BLaER1 (cell line): Measurements from ENCODE around the gene SH3GL3.

Source experiments
- H3K27ac ChIP-seq: shearing (Covaris generic); formaldehyde crosslinking; 2 replicates; pipeline ENCODE4 v1.8.1; 2022
- H3K27me3 ChIP-seq: shearing (Covaris generic); formaldehyde crosslinking; 2 replicates; pipeline ENCODE4 v1.8.1; 2022
- H3K36me3 ChIP-seq: shearing (Covaris generic); formaldehyde crosslinking; 2 replicates; pipeline ENCODE4 v1.8.1; 2022
- H3K4me1 ChIP-seq: shearing (Covaris generic); formaldehyde crosslinking; 2 replicates; pipeline ENCODE4 v1.8.1; 2022
- H3K4me2 ChIP-seq: shearing (Covaris generic); formaldehyde crosslinking; 2 replicates; pipeline ENCODE4 v1.8.1; 2022
- H3K4me3 ChIP-seq: shearing (Covaris generic); formaldehyde crosslinking; 2 replicates; pipeline ENCODE4 v1.8.1; 2022
- H3K9ac ChIP-seq: shearing (Covaris generic); formaldehyde crosslinking; 2 replicates; pipeline ENCODE4 v1.8.1; 2022
- H3K9me3 ChIP-seq: shearing (Covaris generic); formaldehyde crosslinking; 2 replicates; pipeline ENCODE4 v1.8.1; 2022
- H4K20me1 ChIP-seq: shearing (Covaris generic); formaldehyde crosslinking; 2 replicates; pipeline ENCODE4 v1.8.1; 2022
- Cebpa-rat ChIP-seq: shearing (Covaris generic); IDR thresholded peaks from 2 replicates; pipeline ENCODE4 v1.8.1; 2022

Gene SH3GL3

DNA sequence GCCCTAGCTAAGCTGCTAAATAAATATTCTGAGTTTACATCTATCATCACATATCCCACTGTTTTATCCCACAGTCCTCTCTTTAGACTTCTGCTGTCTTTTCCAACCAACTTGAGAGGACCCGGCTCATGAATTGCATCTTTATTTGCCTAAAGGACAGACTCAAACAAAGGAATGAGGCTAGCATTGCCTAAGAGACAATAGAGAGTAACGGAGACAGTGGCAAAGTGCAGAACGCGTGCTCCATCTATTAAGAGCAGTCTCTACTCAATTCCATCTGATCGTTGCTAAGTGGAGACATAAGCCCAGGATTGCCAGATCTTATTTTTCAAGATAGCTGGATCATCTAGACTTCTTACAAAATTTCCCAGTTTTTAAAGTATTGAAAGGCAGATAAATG lies 209.1 kb downstream of the SH3GL3 start:
- Histone ChIP-seq H3K9ac (no peak overlapping the region), H3K9me3 (peaks cover 28% of the 10 kb centered on the region), H3K4me1 (no peaks in the 10 kb centered on the region), H3K4me2 (no peak overlapping the region), H4K20me1 (no peaks in the 10 kb centered on the region), H3K36me3 (no peaks in the 10 kb centered on the region), H3K4me3 (no peak overlapping the region), H3K27ac (no peak overlapping the region), H3K27me3 (no peaks in the 10 kb centered on the region)
- TF ChIP-seq Cebpa-rat, result no peak

DNA sequence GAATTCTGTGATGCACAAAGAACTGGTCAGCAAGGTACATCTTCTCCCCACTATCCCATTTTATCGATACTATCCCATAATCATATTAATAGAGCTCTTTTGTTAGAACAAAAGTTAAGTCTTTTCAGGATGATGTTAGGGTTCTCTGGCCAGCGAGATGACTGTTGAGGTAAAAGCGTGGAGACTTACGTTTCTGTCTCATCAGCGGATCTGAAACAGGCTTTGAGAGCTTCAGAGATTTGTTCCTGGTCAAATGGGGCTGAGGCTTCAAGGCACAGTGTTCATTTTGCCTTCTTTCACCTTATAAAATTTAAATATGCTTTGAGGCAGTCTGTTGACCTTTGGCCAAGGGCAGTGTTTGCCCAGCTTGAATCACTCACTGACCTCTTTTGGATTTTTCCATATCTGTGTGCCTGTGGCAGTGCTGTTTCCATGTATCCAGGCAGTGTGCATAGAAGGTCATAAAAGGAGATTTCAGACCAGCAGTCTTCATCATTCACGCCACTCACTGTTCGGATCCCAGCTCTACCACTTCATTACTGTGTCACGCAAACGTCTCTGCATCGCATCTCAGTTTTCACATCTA lies 209.9 kb downstream of the SH3GL3 start:
- no peaks in the 10 kb centered on the region for H3K27me3 ChIP-seq
- no peak overlapping the region for H3K4me2 ChIP-seq
- H3K4me1 ChIP-seq, result no peaks in the 10 kb centered on the region
- no peaks in the 10 kb centered on the region for H4K20me1 ChIP-seq
- no peak overlapping the region for H3K9ac ChIP-seq
- H3K9me3 ChIP-seq, result peaks cover 28% of the 10 kb centered on the region
- no peak overlapping the region for H3K27ac ChIP-seq
- H3K4me3 ChIP-seq, result no peak overlapping the region
- H3K36me3 ChIP-seq, result no peaks in the 10 kb centered on the region
- TF ChIP-seq Cebpa-rat, result no peak

DNA sequence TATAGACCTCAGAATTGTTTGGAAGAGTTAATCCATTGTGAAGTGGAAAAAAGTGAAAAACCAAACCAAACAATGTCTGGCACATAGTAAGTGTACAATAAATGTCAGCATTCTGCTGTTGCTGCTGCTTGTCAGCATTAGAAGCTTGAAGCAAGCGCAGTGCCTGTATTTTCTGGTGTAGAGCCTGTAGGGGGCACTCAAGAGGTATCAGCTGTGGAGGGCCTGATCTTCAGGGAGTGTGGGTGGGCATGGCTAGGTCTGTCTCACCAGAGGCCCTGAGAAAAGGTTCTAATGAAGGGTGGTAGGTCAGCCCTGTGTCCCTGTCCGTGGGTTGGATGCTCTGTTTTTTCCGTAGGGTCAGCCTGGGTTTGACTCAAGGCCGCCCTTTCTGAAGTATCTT lies 210.4 kb downstream of the SH3GL3 start:
- H3K9me3 ChIP-seq, result peaks cover 27% of the 10 kb centered on the region
- no peak overlapping the region for H3K4me3 ChIP-seq
- TF ChIP-seq Cebpa-rat, result no peak
- H3K9ac ChIP-seq, result no peak overlapping the region
- H4K20me1 ChIP-seq, result no peaks in the 10 kb centered on the region
- H3K36me3 ChIP-seq, result no peaks in the 10 kb centered on the region
- H3K4me2 ChIP-seq, result no peak overlapping the region
- H3K27ac ChIP-seq, result no peak overlapping the region
- no peaks in the 10 kb centered on the region for H3K27me3 ChIP-seq
- no peaks in the 10 kb centered on the region for H3K4me1 ChIP-seq

DNA sequence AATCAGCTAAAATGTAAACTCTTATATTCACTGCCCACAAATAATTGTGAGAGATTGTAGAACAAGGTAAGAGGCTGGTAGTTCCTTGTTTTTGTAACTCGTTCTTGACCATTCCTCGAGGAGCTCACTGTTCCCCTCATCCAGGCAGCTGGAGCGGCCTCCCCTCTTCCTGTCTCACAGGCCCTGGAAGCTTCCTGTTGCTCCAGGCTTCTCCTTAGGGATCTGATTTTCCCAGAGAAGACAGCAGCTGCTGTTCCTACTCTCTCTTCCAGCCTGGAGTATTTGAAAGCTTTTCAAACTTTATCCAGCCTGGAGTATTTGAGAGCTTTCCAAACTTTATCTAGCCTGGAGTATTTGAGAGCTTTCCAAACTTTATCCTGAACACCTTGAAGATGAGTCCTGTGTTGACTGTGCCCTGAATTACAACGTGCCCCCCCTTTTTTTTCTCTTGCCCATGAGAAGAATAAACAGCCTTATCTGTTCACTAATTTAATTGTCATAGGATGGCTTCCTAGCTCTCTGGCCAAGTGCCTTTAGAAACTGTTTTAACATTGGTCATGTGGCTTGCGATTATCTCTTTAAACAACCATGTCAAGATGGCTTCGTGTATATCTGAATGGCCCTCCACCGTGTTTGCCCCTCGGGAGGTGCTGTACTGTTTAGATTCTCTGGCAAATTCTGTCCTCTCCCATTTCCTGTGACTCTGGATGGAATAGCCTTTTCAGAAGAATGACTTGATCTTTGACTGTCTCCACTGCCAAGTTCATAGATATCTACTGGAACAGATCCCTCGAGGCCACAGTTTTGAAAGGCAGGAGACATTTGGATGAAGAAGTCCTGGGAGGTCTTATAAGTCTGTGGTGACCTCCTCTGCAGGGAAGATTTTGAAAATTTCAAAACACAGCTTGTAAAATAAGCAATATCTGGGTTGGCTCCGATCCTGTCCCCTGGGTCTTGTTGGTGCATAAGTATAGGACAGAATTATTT lies 211.6 kb downstream of the SH3GL3 start:
- Histone ChIP-seq H3K9me3 (peaks cover 17% of the 10 kb centered on the region), H3K36me3 (no peaks in the 10 kb centered on the region), H3K27me3 (no peaks in the 10 kb centered on the region), H3K4me3 (no peak overlapping the region), H3K4me1 (no peaks in the 10 kb centered on the region), H3K27ac (no peak overlapping the region), H4K20me1 (no peaks in the 10 kb centered on the region), H3K4me2 (no peak overlapping the region), H3K9ac (no peak overlapping the region)
- TF ChIP-seq Cebpa-rat, result no peak

DNA sequence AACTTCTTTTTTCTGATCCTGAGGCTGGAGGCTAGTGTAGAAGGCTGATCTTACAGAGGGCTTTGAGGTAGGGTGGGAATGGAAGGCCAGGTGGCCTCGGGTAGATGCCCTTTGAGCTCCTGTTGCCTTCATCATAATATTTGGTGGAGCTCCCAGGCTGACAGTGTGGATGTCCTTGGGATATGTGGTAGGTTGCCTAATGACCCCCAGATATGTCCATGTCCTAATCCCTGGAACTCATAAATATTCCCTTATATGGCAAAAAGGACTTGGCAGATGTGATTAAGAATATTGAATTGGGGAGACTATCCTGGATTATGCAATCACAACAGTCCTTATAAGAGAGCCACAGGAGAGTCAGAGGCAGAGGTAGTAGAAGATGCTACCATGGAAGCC lies 212.3 kb downstream of the SH3GL3 start:
- no peaks in the 10 kb centered on the region for H3K36me3 ChIP-seq
- no peak overlapping the region for H3K4me2 ChIP-seq
- TF ChIP-seq Cebpa-rat, result no peak
- H3K4me1 ChIP-seq, result no peaks in the 10 kb centered on the region
- H3K9ac ChIP-seq, result no peak overlapping the region
- H3K27me3 ChIP-seq, result no peaks in the 10 kb centered on the region
- no peaks in the 10 kb centered on the region for H4K20me1 ChIP-seq
- no peak overlapping the region for H3K4me3 ChIP-seq
- H3K9me3 ChIP-seq, result peaks cover 11% of the 10 kb centered on the region
- no peak overlapping the region for H3K27ac ChIP-seq

DNA sequence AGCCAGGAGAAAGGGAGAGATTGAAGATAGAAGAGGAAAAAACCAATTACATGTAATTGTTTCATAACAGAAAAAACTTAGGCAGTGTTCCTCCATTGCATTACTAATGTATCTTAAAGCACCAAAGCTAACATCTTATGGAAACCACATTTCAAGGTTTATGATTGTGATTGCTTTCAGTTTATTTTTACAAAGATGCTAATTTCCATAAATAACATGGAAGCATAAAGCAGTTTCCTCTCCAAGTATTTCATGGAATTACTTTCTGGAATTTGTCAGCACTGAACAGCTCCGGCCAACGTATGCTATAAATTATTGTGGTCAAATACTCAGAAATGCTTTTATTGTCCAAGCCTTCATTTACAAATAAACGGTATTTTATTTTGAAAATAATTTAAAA lies 218.3 kb downstream of the SH3GL3 start:
- Histone ChIP-seq H3K4me1 (no peaks in the 10 kb centered on the region), H3K9ac (no peak overlapping the region), H3K9me3 (no peaks in the 10 kb centered on the region), H3K27me3 (no peaks in the 10 kb centered on the region), H3K36me3 (no peaks in the 10 kb centered on the region), H4K20me1 (no peaks in the 10 kb centered on the region), H3K4me3 (no peak overlapping the region), H3K4me2 (no peak overlapping the region), H3K27ac (no peak overlapping the region)
- no peak for TF ChIP-seq Cebpa-rat
